ENCODE data around the gene FBXO7.

The FBXO7 gene

DNA sequence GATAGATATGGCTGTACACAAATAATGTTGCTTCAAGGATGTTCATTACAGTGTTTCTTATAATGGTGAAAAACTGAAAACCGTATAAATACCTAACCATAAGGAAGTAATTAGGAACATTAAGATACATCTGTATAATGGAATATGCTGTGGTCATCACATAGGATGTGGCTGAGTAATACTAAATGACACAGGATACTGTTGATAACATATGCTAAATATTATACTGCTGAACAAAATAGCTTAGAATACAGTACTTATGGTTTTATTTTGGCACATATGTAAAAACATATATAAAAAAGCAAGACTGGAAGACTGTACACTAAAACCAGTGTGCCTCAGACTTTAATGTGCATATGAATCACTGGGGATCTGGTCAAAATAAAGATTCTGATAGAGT is 43.8 kb downstream of the FBXO7 start:
- Histone ChIP-seq H3K36me3 (ENCODE audit: control insufficient read depth in 2 of 2, insufficient read depth in 1 of 2, low read length in 2 of 2) (no peaks in the 10 kb centered on the region), H3K27ac (ENCODE audit: extremely low read depth, low read depth, low read length) (no peak overlapping the region), H3K4me3 (ENCODE audit: low read depth, low read length) (no peak overlapping the region), H3K4me1 (ENCODE audit: control insufficient read depth, insufficient read depth, low read length) (no peaks in the 10 kb centered on the region), H3K9me3 (ENCODE audit: control insufficient read depth, insufficient read depth, low read depth, low read length) (no peaks in the 10 kb centered on the region)
- CTCF ChIA-PET: interaction anchor here (0.6 to 6.5 kb wide), 5 partner anchors 10 to 755 kb away, joined by 3 to 28 read pairs (median 4); no protein-coding TSS in a partner anchor
- POLR2A ChIA-PET: no interaction called here
- no peak for TF ChIP-seq MZF1 (tag by site-specific recombination; IDR thresholded peaks at IDR 0.05; ENCODE audit: borderline replicate concordance)
- TF ChIP-seq ZNF202 (tag by site-specific recombination; IDR thresholded peaks at IDR 0.05; ENCODE audit: borderline replicate concordance): no peak
- TF ChIP-seq ZNF677 (tag by site-specific recombination; IDR thresholded peaks at IDR 0.05): no peak
- TF ChIP-seq TCF7L2 (IDR thresholded peaks at IDR 0.05; ENCODE audit: borderline replicate concordance, low read depth, low read length): no peak
- no peak for TF ChIP-seq ZNF37A (tag by site-specific recombination; IDR thresholded peaks at IDR 0.05)

DNA sequence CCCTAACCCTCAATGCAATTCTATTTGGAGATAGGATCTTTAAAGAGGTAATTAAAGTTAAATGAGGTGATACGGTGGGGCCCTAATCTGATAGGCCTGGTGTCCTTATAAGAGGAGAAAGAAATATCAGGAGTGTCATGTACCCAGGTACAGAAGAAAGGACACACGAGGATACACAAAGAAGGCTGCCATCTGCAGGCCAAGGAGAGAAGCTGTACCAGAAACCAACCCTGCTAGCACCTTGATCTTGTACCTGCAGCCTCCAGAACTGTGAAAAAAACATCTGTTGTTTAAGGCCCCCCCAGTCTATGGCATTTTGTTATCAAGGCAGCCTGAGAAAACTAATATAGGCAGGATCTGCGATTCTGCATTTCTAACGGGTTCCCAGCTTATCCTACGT is 44.2 kb downstream of the FBXO7 start:
- Histone ChIP-seq H3K9me3 (ENCODE audit: control insufficient read depth, insufficient read depth, low read depth, low read length) (no peaks in the 10 kb centered on the region), H3K27ac (ENCODE audit: extremely low read depth, low read depth, low read length) (no peak overlapping the region), H3K4me3 (ENCODE audit: low read depth, low read length) (no peak overlapping the region), H3K4me1 (ENCODE audit: control insufficient read depth, insufficient read depth, low read length) (no peaks in the 10 kb centered on the region), H3K36me3 (ENCODE audit: control insufficient read depth in 2 of 2, insufficient read depth in 1 of 2, low read length in 2 of 2) (no peaks in the 10 kb centered on the region)
- peak; percentile 44 for TF ChIP-seq SETDB1 (IDR thresholded peaks at IDR 0.05; ENCODE audit: insufficient read length, low read length)
- TF ChIP-seq ZNF404 (tag by site-specific recombination; IDR thresholded peaks at IDR 0.05): no peak
- TF ChIP-seq, protein P1, sequence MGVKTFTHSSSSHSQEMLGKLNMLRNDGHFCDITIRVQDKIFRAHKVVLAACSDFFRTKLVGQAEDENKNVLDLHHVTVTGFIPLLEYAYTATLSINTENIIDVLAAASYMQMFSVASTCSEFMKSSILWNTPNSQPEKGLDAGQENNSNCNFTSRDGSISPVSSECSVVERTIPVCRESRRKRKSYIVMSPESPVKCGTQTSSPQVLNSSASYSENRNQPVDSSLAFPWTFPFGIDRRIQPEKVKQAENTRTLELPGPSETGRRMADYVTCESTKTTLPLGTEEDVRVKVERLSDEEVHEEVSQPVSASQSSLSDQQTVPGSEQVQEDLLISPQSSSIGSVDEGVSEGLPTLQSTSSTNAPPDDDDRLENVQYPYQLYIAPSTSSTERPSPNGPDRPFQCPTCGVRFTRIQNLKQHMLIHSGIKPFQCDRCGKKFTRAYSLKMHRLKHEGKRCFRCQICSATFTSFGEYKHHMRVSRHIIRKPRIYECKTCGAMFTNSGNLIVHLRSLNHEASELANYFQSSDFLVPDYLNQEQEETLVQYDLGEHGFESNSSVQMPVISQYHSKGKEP (tag by site-specific recombination; IDR thresholded peaks at IDR 0.05): no peak
- TF ChIP-seq ZNF548 (tag by site-specific recombination; IDR thresholded peaks at IDR 0.05): peak; percentile 92
- TF ChIP-seq HOXC10 (CRISPR knock-in tag; IDR thresholded peaks at IDR 0.05): no peak
- no peak for TF ChIP-seq ZNF549 (tag by site-specific recombination; IDR thresholded peaks at IDR 0.05)
- TF ChIP-seq ZNF239 (tag by site-specific recombination; IDR thresholded peaks at IDR 0.05): no peak
- TF ChIP-seq ZNF561 (tag by site-specific recombination; IDR thresholded peaks at IDR 0.05; ENCODE audit: borderline replicate concordance): no peak
- TF ChIP-seq ZNF610 (tag by site-specific recombination; IDR thresholded peaks at IDR 0.05; ENCODE audit: borderline replicate concordance): no peak
- TF ChIP-seq, protein P2, sequence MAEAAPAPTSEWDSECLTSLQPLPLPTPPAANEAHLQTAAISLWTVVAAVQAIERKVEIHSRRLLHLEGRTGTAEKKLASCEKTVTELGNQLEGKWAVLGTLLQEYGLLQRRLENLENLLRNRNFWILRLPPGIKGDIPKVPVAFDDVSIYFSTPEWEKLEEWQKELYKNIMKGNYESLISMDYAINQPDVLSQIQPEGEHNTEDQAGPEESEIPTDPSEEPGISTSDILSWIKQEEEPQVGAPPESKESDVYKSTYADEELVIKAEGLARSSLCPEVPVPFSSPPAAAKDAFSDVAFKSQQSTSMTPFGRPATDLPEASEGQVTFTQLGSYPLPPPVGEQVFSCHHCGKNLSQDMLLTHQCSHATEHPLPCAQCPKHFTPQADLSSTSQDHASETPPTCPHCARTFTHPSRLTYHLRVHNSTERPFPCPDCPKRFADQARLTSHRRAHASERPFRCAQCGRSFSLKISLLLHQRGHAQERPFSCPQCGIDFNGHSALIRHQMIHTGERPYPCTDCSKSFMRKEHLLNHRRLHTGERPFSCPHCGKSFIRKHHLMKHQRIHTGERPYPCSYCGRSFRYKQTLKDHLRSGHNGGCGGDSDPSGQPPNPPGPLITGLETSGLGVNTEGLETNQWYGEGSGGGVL (tag by site-specific recombination; IDR thresholded peaks at IDR 0.05): no peak
- TF ChIP-seq ZNF658 (tag by site-specific recombination; IDR thresholded peaks at IDR 0.05): no peak
- TF ChIP-seq SCRT2 (tag by site-specific recombination; IDR thresholded peaks at IDR 0.05): no peak
- TF ChIP-seq, protein P3, sequence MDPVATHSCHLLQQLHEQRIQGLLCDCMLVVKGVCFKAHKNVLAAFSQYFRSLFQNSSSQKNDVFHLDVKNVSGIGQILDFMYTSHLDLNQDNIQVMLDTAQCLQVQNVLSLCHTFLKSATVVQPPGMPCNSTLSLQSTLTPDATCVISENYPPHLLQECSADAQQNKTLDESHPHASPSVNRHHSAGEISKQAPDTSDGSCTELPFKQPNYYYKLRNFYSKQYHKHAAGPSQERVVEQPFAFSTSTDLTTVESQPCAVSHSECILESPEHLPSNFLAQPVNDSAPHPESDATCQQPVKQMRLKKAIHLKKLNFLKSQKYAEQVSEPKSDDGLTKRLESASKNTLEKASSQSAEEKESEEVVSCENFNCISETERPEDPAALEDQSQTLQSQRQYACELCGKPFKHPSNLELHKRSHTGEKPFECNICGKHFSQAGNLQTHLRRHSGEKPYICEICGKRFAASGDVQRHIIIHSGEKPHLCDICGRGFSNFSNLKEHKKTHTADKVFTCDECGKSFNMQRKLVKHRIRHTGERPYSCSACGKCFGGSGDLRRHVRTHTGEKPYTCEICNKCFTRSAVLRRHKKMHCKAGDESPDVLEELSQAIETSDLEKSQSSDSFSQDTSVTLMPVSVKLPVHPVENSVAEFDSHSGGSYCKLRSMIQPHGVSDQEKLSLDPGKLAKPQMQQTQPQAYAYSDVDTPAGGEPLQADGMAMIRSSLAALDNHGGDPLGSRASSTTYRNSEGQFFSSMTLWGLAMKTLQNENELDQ (tag by site-specific recombination; IDR thresholded peaks at IDR 0.05; ENCODE audit: low read depth): no peak
- no peak for TF ChIP-seq ZNF169 (tag by site-specific recombination; IDR thresholded peaks at IDR 0.05)
- ChIA-PET POLR2A (no interaction called here), CTCF (interaction anchor here (0.6 to 6.5 kb wide), 8 partner anchors 10 to 755 kb away, joined by 3 to 28 read pairs (median 3); no protein-coding TSS in a partner anchor)
